ENCODE measurements around the gene RNASET2. TPM values are rescaled to one million over a fixed set of nuclear protein-coding genes. Genes with fewer than 3 reads are reported as not detected.
"Not testable (repeated sequence)": the region's sequence is repeated elsewhere in the genome, so short reads cannot be mapped to it uniquely, and the experiment has no call there.

The RNASET2 gene
- total RNA-seq, 1 donor = 22.5 TPM

GRCh38 chr6:166898910-166899309 is 57.4 kb downstream of the RNASET2 start:
- TF ChIP-seq, protein P1, sequence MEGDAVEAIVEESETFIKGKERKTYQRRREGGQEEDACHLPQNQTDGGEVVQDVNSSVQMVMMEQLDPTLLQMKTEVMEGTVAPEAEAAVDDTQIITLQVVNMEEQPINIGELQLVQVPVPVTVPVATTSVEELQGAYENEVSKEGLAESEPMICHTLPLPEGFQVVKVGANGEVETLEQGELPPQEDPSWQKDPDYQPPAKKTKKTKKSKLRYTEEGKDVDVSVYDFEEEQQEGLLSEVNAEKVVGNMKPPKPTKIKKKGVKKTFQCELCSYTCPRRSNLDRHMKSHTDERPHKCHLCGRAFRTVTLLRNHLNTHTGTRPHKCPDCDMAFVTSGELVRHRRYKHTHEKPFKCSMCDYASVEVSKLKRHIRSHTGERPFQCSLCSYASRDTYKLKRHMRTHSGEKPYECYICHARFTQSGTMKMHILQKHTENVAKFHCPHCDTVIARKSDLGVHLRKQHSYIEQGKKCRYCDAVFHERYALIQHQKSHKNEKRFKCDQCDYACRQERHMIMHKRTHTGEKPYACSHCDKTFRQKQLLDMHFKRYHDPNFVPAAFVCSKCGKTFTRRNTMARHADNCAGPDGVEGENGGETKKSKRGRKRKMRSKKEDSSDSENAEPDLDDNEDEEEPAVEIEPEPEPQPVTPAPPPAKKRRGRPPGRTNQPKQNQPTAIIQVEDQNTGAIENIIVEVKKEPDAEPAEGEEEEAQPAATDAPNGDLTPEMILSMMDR (IDR thresholded peaks at IDR 0.05; ENCODE audit: insufficient read depth, low read depth, low read length) = no peak
- no peak overlapping the region for H3K4me3 ChIP-seq (ENCODE audit: low read depth, low read length)
- no peak for DNase-seq (ENCODE audit: low read depth)

GRCh38 chr6:166894614-166895013 is 61.7 kb downstream of the RNASET2 start:
- not testable (repeated sequence) for H3K4me3 ChIP-seq (ENCODE audit: low read depth, low read length); DNase-seq (ENCODE audit: low read depth)

GRCh38 chr6:166892472-166892871 is 63.9 kb downstream of the RNASET2 start:
- H3K4me3 ChIP-seq (ENCODE audit: low read depth, low read length) = not testable (repeated sequence)

DNA sequence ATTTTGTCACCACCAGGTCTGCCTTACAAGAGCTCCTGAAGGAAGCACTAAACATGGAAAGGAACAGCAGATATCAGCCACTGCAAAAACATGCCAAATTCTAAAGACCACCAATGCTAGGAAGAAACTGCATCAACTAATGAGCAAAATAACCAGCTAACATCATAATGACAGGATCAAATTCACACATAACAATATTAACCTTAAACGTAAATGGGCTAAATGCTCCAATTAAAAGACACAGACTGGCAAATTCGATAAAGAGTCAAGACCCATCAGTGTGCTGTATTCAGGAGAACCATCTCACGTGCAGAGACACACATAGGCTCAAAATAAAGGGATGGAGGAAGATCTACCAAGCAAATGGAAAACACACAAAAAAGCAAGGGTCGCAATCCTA is 69.6 kb downstream of the RNASET2 start:
- DNase-seq (ENCODE audit: low read depth) = not testable (repeated sequence)

More at GRCh38 chr6:166892472-166892871, 63.9 kb downstream of the RNASET2 start:
- DNase-seq (ENCODE audit: low read depth) = not testable (repeated sequence)

GRCh38 chr6:166884958-166885357 is 71.4 kb downstream of the RNASET2 start:
- not testable (repeated sequence) for H3K4me3 ChIP-seq (ENCODE audit: low read depth, low read length)

More for the DNA sequence above, 69.6 kb downstream of the RNASET2 start:
- not testable (repeated sequence) for H3K4me3 ChIP-seq (ENCODE audit: low read depth, low read length)

DNA sequence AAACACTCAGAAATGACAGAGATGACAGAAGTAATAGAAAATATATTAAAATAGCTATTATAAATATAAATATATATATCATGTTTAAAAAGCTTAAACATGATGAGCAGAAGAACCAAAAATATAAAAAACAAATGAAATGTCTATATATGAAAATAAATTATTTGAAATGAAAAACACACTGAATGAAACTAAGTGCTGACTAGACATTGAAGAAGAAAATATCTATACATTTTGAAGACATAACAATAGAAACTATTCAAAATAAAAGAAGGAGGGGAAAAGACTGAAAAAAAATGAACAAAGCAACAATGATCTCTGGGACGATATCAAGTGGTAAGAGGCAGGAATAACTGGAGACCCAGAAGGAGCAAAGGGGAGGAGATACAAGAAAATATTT is 76.8 kb downstream of the RNASET2 start:
- TF ChIP-seq, protein P1 (IDR thresholded peaks at IDR 0.05; ENCODE audit: insufficient read depth, low read depth, low read length) = no peak
- H3K4me3 ChIP-seq (ENCODE audit: low read depth, low read length) = no peak overlapping the region
- DNase-seq (ENCODE audit: low read depth) = no peak

More at GRCh38 chr6:166884958-166885357, 71.4 kb downstream of the RNASET2 start:
- not testable (repeated sequence) for DNase-seq (ENCODE audit: low read depth)

Small RNAs within 50 kb of the gene (small RNA-seq; reads per million reads assigned to genes)
- gene MIR3939 = 0.28 reads per million

Other genes with a start within 250 kb of the RNASET2 start
- 19.3 and 37.6 TPM in 2 replicates for gene CEP43, start 42.8 kb upstream of the RNASET2 start, total RNA-seq
- gene CCR6, start 166.5 kb upstream of the RNASET2 start, total RNA-seq = under 0.01 TPM in 1 of 2 replicates, not detected in the other
- not detected in 2 replicates for gene GPR31, start 201.4 kb upstream of the RNASET2 start, total RNA-seq

All from fibroblast of villous mesenchyme (primary cell).